WTC11 (cell line): ENCODE results near the gene OGT. TPM values are rescaled to one million over a fixed set of nuclear protein-coding genes. Genes with fewer than 3 reads are reported as not detected.
A peak's percentile ranks its signal among the peaks of the same experiment; 100 is the strongest.

Source experiments
- ATAC-seq: fragments of 200-7000 bp; cut with Tn5 transposase; 2 replicates; pipeline ENCODE4 v1.10.0; 2021; ENCODE audit warnings: mild to moderate bottlenecking, moderate library complexity
- CTCF ChIA-PET: fragments of 300-600 bp; sonication (Branson Sonifier 250); formaldehyde crosslinking; loops from one replicate; lab custom pipeline; 2021; ENCODE audit warnings: antibody characterized with exemption; lab: Charles Lee
- POLR2A ChIA-PET: fragments of 350-600 bp; sonication (Branson Sonifier 250); formaldehyde crosslinking; loops from one replicate; lab custom pipeline; 2021; ENCODE audit warnings: antibody characterized with exemption; lab: Charles Lee
- DNase-seq: peaks from one replicate; pipeline ENCODE4 v3.0.0; 2021; ENCODE audit warnings: low spot score
- H3K27ac Mint-ChIP-seq: 2 replicates; pipeline ENCODE4 v1.8.0; 2021; ENCODE audit warnings: mixed read lengths
- H3K27me3 Mint-ChIP-seq: 2 replicates; pipeline ENCODE4 v1.8.0; 2021; ENCODE audit warnings: low read depth, mild to moderate bottlenecking, moderate library complexity, mixed read lengths
- H3K36me3 Mint-ChIP-seq: 2 replicates; pipeline ENCODE4 v1.8.0; 2021; ENCODE audit warnings: mixed read lengths
- H3K4me1 Mint-ChIP-seq: 2 replicates; pipeline ENCODE4 v1.8.0; 2022; ENCODE audit warnings: mixed read lengths
- H3K4me3 Mint-ChIP-seq: 2 replicates; pipeline ENCODE4 v1.8.0; 2021; ENCODE audit warnings: mild to moderate bottlenecking, moderate library complexity, mixed read lengths
- H3K9me3 Mint-ChIP-seq: 2 replicates; pipeline ENCODE4 v1.8.0; 2021; ENCODE audit warnings: mixed read lengths
- ERG ChIP-seq: fragments of 250-450 bp; sonication (Bioruptor Pico); IDR thresholded peaks from 2 replicates; pipeline ENCODE4 v1.8.0; 2021; ENCODE audit warnings: mild to moderate bottlenecking
- ESRRA ChIP-seq: sonication (generic); formaldehyde crosslinking; IDR thresholded peaks from 2 replicates; pipeline ENCODE4 v1.8.1; 2022; ENCODE audit warnings: mild to moderate bottlenecking, missing genetic modification reagents, borderline replicate concordance
- NFYB ChIP-seq: sonication (generic); formaldehyde crosslinking; conservative IDR thresholded peaks from 2 replicates; pipeline ENCODE4 v1.8.0; 2022; ENCODE audit warnings: low read depth, missing genetic modification reagents
- SP1 ChIP-seq: sonication (generic); formaldehyde crosslinking; conservative IDR thresholded peaks from 2 replicates; pipeline ENCODE4 v1.8.1; 2022; ENCODE audit warnings: missing genetic modification reagents
- TEAD1 ChIP-seq: sonication (generic); formaldehyde crosslinking; IDR thresholded peaks from 2 replicates; pipeline ENCODE4 v1.8.0; 2022; ENCODE audit warnings: mild to moderate bottlenecking, missing genetic modification reagents
- USF1 ChIP-seq: sonication (generic); formaldehyde crosslinking; IDR thresholded peaks from 2 replicates; pipeline ENCODE4 v1.8.0; 2022; ENCODE audit warnings: mild to moderate bottlenecking, missing genetic modification reagents
- ZBTB21 ChIP-seq: sonication (generic); formaldehyde crosslinking; IDR thresholded peaks from 2 replicates; pipeline ENCODE4 v1.8.1; 2023; ENCODE audit warnings: mild to moderate bottlenecking, missing genetic modification reagents, borderline replicate concordance
- ZNF121 ChIP-seq: sonication (generic); formaldehyde crosslinking; IDR thresholded peaks from 2 replicates; pipeline ENCODE4 v1.8.0; 2023; ENCODE audit warnings: missing genetic modification reagents
- ZNF425 ChIP-seq: fragments of 250-450 bp; sonication (Bioruptor Pico); conservative IDR thresholded peaks from 2 replicates; pipeline ENCODE4 v1.9.0; 2021; ENCODE audit warnings: mild to moderate bottlenecking
- ZNF512 ChIP-seq: sonication (generic); formaldehyde crosslinking; IDR thresholded peaks from 2 replicates; pipeline ENCODE4 v1.8.1; 2022; ENCODE audit warnings: missing genetic modification reagents, borderline replicate concordance
- ZNF532 ChIP-seq: fragments of 250-450 bp; sonication (Bioruptor Pico); IDR thresholded peaks from 2 replicates; pipeline ENCODE4 v1.9.0; 2021; ENCODE audit warnings: mild to moderate bottlenecking, borderline replicate concordance
- total RNA-seq: library from RNA; stranded (reverse); gene quantifications from 3 replicates; pipeline ENCODE4 v1.2.3, GENCODE V29; 2021

OGT gene
- total RNA-seq, 1 experiment from 2014 or later: 126 TPM

- TF ChIP-seq ZNF425 (CRISPR knock-in tag): no peak
- no peak for TF ChIP-seq ZNF121 (CRISPR knock-in tag)
- no peak for TF ChIP-seq ERG (CRISPR knock-in tag)
- no peak for TF ChIP-seq ESRRA
- TF ChIP-seq, all 79 proteins: peak for 0
Measured at GRCh38 chrX:71515038-71515396, 17.9 kb upstream of the OGT start (continued).

GRCh38 chrX:71525316-71525715 is 7.6 kb upstream of the OGT start:
- Mint-ChIP-seq H3K4me3 (no peak overlapping the region), H3K36me3 (0 out of 2 replicates have a peak, but pooled peaks cover 2% of the 10 kb centered on the region), H3K9me3 (peaks cover 11% of the 10 kb centered on the region), H3K27ac (no peak overlapping the region), H3K4me1 (no peaks in the 10 kb centered on the region), H3K27me3 (no peaks in the 10 kb centered on the region)
- no peak for TF ChIP-seq ZNF512 (CRISPR knock-in tag)
- ChIA-PET CTCF (no interaction called here), POLR2A (no interaction called here)
- ATAC-seq (no peak), DNase-seq (no peak)

GRCh38 chrX:71532078-71532752 is 689 bp upstream of the OGT start:
- peak overlapping the region; percentile 98 for H3K27ac Mint-ChIP-seq
- peaks cover 21% of the 10 kb centered on the region for H3K4me1 Mint-ChIP-seq
- no peaks in the 10 kb centered on the region for H3K27me3 Mint-ChIP-seq
- TF ChIP-seq ZNF532 (CRISPR knock-in tag) (no peak), NFYB (no peak), TEAD1 (CRISPR knock-in tag) (no peak), SP1 (CRISPR knock-in tag) (no peak), ZBTB21 (CRISPR knock-in tag) (no peak), USF1 (CRISPR knock-in tag) (no peak)
- TF ChIP-seq, all 79 proteins: peak for 0
- DNase-seq (no peak), ATAC-seq (peak; percentile 14)
- H3K36me3 Mint-ChIP-seq: peaks cover 11% of the 10 kb centered on the region
- CTCF ChIA-PET: no interaction called here
- peak overlapping the region; percentile 95 for H3K4me3 Mint-ChIP-seq
- POLR2A ChIA-PET: interaction anchor here (0.7 to 1.4 kb wide), 5 partner anchors 13 to 533 kb away, joined by 3 to 6 read pairs (median 4); partner anchors contain the start of genes NONO and TAF1
- peaks cover 11% of the 10 kb centered on the region for H3K9me3 Mint-ChIP-seq
